HEK293T (cell line): ENCODE data around the gene MRPL41.

Experiments used
- ARNT ChIP-seq: fragments of 450-650 bp; IDR thresholded peaks from 2 replicates; pipeline ENCODE4 v1.6.1; 2017; ENCODE audit warnings: mild to moderate bottlenecking
- BHLHE40 ChIP-seq: fragments of 450-650 bp; IDR thresholded peaks from 2 replicates; pipeline ENCODE4 v1.6.1; 2016; ENCODE audit warnings: mild to moderate bottlenecking, moderate library complexity, borderline replicate concordance
- CTBP1 ChIP-seq: fragments of 450-650 bp; IDR thresholded peaks from 2 replicates; pipeline ENCODE4 v1.6.1; 2016; ENCODE audit warnings: borderline replicate concordance
- FOXA1 ChIP-seq: fragments of 450-650 bp; IDR thresholded peaks from 2 replicates; pipeline ENCODE4 v1.6.1; 2016; ENCODE audit warnings: mild to moderate bottlenecking
- FOXK2 ChIP-seq: fragments of 450-650 bp; IDR thresholded peaks from 2 replicates; pipeline ENCODE4 v1.6.1; 2016; ENCODE audit warnings: mild to moderate bottlenecking
- FOXM1 ChIP-seq: fragments of 450-650 bp; IDR thresholded peaks from 2 replicates; pipeline ENCODE4 v1.6.1; 2017; ENCODE audit warnings: mild to moderate bottlenecking, borderline replicate concordance
- L3MBTL2 ChIP-seq: fragments of 450-650 bp; conservative IDR thresholded peaks from 2 replicates; pipeline ENCODE4 v1.6.1; 2016; ENCODE audit warnings: mild to moderate bottlenecking
- NFRKB ChIP-seq: fragments of 450-650 bp; IDR thresholded peaks from 2 replicates; pipeline ENCODE4 v1.6.1; 2016; ENCODE audit warnings: mild to moderate bottlenecking, moderate library complexity
- PKNOX1 ChIP-seq: fragments of 450-650 bp; IDR thresholded peaks from 2 replicates; pipeline ENCODE4 v1.6.1; 2016
- SP1 ChIP-seq: fragments of 450-650 bp; IDR thresholded peaks from 2 replicates; pipeline ENCODE4 v1.6.1; 2017
- TARDBP ChIP-seq: fragments of 450-650 bp; IDR thresholded peaks from 2 replicates; pipeline ENCODE4 v1.6.1; 2016
- ZNF384 ChIP-seq: fragments of 450-650 bp; IDR thresholded peaks from 2 replicates; pipeline ENCODE4 v1.6.1; 2016

GRCh38 chr9:137502008-137502911, 49.4 kb upstream of the MRPL41 start:
- TF ChIP-seq CTBP1 = no peak
- no peak for TF ChIP-seq FOXM1
- no peak for TF ChIP-seq ARNT
- TF ChIP-seq FOXA1 = no peak
- TF ChIP-seq FOXK2 = no peak
- TF ChIP-seq BHLHE40 = no peak
- no peak for TF ChIP-seq NFRKB
- TF ChIP-seq SP1 = no peak
- no peak for TF ChIP-seq L3MBTL2
- no peak for TF ChIP-seq ZNF384
- TF ChIP-seq TARDBP = no peak
- TF ChIP-seq PKNOX1 = no peak
